AG08395 (cell line): ENCODE measurements around the gene P4HB.

Experiments
- DNase-seq: peaks from one replicate; pipeline ENCODE4 v3.0.0; 2012; ENCODE audit warnings: mixed read lengths, low spot score

P4HB gene

GRCh38 chr17:81810892-81811704, 49.2 kb downstream of the P4HB start:
- DNase-seq, result no peak

DNA sequence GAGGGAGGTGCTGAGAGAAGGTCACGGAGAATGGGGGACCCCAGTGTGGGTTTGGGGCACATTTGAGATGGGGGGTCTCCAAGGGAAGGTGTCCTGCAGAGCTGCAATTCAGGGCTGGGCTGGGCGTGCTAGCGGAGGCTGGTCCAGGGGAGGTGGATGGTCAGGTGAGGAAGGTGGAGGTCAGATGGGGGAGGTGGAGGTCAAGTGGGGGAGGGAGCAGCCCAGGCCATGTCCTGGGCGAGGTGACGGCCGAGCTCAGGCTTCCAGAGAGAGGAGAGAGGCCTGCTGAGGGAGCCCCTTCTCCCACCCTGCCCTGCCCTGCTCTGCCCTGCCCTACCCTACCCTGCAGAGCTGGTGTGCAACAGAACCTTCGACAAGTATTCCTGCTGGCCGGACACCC, 49.9 kb downstream of the P4HB start:
- no peak for DNase-seq

- no peak for DNase-seq
Measured at GRCh38 chr17:81809556-81809998, 50.8 kb downstream of the P4HB start.

DNA sequence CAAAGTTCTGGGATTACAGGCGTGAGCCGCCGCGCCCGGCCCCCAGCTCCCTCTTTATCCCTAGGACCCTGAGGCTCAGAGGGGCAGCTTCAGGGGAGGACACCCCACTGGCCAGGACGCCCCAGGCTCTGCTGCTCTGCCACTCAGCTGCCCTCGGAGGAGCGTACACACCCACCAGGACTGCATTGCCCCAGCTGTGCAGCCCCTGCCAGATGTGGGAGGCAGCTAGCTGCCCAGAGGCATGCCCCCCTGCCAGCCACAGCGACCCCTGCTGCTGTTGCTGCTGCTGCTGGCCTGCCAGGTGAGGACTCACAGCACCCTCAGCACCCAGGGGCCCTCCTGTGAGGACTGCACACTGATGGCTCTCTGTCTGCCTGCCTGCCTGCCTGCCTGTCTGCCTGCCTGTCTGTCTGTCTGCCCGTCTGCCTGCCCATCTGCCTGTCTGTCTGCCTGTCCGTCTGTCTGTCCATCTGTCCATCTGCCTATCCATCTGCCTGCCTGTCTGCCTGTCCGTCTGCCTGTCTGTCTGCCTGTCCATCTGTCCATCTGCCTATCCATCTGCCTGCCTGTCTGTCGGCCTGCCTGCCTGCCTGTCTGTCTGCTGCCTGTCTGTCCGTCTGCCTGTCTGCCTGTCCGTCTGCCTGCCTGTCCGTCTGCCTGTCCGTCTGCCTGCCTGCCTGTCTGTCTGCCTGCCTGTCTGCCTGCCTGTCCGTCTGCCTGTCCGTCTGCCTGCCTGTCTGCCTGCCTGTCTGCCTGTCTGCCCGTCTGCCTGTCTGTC, 51.4 kb downstream of the P4HB start:
- no peak for DNase-seq

GRCh38 chr17:81807839-81808238, 52.5 kb downstream of the P4HB start:
- no peak for DNase-seq

DNA sequence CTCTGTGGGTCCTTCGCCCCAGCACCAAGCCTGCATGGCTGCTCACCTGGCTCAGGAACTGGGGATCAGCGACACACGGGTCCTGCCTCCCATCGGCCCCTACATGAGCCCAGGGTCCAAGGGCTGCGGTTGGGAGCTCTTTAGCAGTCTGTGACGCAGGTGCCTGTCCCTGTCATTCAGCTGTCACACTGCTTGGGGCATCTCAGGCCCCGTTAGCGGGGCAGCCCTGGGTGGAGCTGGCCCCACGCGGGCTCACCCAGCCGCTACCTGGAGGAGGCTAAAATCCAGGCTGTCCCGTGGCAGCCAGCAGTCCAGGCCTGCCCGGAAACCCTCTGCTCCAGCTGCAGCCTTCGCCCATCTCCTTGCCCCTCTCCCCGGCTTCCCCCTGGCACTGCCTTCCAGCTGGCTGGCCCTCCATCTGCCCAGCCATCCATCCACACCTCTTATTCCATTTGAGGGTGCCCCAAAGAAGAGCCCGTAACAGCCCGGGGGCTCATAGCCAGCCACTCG, 53.1 kb downstream of the P4HB start:
- no peak for DNase-seq

- no peak for DNase-seq
Measured at GRCh38 chr17:81806461-81807209, 53.7 kb downstream of the P4HB start.

DNA sequence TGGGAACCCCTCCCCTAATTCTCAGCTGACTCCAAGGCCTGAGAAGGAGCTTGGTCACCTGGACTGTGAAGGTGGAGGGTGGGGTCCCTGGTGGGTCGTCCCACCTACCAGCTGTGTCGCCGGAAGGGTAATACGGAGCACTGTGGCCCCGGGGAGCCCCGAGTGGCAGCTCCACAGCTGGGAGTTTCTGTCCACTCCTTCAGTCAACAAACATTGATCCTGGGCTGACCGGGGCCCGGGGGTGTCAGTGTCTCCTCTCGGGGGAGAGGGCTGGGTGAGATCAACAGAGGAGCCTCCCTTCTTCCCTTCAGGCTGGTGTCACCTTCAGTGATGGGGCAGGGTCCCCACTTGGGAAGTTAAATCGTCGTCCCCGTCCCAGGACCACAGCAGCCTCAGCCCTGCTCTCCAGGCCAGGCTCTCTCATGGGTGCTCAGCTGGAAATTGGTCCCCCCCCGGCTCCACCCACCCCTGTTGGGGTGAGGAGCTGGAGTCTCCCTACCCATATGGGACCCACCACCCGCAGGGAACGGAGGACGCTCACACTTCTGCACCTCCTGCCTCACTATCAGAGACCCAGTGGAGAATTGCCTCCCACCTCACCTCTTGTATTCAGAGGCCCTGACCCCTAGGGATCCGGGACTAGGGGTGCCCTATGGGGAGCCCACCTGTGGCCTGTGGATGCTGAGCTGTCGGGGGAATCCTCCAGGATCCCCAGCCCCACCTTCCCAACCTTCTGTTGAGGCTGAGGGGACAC, 54.5 kb downstream of the P4HB start:
- no peak for DNase-seq

DNA sequence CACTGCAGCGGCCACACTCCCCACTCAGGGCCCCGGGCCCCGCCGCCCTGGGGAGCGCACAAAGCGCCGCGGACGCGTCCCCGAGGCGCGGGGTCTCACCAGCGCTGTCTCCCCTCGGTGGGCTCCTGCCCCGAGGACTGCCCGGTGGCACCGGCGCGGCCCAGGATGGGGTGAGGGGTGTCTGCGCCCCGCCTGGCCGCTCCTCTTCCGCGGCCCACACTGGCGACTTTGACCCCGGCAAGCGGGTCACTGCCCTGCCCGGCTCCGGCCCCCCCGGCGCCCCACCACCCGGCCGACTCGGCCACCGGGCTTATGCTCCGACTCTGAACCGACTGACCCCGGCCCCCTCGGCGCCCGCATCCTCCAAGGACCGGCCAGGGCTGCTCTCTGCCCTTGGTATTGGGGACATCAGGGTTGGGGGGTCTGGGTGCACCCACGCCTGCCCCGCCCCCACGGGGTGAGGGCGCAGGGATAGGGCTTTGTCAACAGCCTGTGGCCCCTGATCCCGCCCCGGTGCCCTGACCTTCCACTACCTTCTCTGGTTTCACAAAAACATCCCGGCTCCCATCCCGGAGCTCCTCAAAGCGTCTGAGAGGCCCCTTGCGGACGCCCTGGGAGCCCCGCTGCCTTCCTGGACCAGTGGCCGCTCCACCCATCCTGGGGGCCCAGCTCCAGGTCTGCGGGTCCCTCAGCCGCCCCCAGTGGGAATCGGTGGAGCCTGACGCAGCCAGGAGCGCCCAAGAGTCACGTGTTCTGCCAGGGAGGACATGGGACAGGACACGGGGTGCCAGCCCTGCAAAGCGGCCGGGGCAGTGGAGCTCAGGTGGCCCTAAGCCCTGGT, 55.6 kb downstream of the P4HB start:
- no peak for DNase-seq

GRCh38 chr17:81803728-81804558, 56.4 kb downstream of the P4HB start, which contains the start of gene GCGR:
GCGR (plus strand) TSS chr17:81804150; CDS start chr17:81809019, 4,869 bp downstream.
- DNase-seq, result no peak

- DNase-seq, result no peak
Measured at GRCh38 chr17:81802856-81803643, 57.3 kb downstream of the P4HB start.

DNA sequence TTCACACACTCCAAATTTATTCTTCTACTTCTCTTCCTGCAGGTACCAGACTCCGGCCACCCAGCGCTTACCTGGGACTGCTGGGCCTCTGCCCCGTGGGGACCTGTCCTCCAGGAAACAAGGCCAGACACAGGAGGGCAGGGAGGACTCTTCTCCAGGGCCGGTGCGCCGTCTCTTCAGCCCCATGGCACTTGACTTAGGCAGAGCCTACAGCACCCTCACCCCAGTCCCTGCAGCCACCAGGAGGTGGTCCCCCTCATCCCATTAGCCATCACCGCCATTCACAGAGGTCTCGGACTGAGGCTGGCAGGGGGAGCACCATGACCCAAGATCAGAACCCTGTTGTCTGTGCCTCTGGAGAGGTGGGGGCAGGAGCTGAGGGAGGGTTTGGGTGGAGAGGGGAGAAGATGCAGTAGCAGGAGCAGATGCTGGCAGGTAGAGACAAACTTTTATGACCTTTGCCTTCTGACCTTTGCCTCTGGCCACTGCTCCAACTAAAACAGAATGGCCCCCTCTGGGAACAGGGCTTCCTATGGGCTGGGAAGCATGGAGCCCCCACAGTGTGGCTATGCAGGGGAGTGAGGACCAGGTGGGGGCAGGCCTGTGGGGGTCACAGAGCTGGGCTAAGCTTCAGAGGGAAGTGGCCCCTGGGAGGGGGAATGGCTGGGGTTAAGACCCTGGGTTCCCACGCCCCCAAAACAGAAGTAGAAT, 58.1 kb downstream of the P4HB start:
- DNase-seq, result no peak

GRCh38 chr17:81801327-81801726, 59.0 kb downstream of the P4HB start:
- DNase-seq, result no peak

- DNase-seq, result peak; percentile 28
Measured at GRCh38 chr17:81794509-81794908, 65.8 kb downstream of the P4HB start.

DNA sequence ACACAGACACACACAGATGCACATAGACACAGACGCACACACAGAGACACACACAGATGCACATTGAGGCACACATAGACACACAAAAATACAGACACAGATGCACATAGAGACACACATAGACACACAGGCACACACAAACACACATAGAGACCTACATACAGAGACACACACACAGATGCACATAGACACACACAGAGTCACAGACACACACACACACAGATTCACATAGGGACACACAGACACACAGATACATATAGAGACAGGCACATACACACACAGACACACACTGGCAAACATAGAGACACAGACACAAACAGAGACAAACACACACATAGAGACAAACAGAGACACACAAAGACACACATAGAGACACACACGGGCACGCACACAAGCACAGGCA, 66.3 kb downstream of the P4HB start:
- DNase-seq, result no peak
